Measurements from ENCODE around the gene ZNF518A.
"Not testable (repeated sequence)": the region's sequence is repeated elsewhere in the genome, so short reads cannot be mapped to it uniquely, and the experiment has no call there.

ZNF518A gene

GRCh38 chr10:96133135-96133534 is 3.0 kb downstream of the ZNF518A start:
- DNase-seq = no peak

DNA sequence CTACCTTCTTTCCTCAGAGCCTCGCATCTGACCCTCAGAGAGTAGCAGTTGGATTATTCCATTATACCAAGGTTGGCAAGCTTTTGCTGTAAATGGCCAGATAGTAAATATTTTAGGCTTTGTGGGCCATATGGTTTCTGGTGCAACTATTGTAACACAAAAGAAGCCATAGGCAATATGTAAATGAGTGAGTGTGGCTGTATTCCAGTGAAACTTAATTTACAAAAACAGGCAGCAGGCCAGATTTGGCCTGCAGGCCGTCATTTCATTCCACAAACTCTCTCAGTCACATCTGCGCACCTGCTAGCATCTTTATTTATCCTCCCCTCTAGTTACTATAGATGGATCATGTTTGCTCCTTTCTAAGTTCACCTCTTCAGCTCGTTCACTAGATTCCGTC is 6.7 kb downstream of the ZNF518A start:
- no peak for DNase-seq

GRCh38 chr10:96137567-96137966 is 7.5 kb downstream of the ZNF518A start:
- no peak for DNase-seq

DNA sequence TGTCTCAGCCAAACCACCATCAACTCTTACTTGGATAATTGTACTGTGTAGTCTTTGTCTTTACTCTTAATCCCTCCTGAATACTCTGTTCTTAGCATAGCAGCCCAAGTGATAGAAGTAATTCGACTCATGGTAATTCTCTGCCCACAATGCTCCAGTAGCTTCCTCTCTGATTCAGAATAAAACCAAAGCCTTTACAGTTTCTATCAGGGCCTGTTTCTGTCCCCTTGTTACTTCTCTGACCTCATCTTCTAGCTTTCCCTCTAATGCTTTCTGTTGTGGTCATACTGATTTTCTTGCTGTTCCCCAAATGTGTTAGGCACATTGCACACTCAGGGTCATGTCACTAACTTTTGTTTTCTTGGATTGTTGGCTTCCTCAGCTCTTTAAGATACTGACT is 8.0 kb downstream of the ZNF518A start:
- DNase-seq = no peak

GRCh38 chr10:96152437-96152836 is 22.3 kb downstream of the ZNF518A start:
- no peak for DNase-seq

GRCh38 chr10:96153070-96153469 is 23.0 kb downstream of the ZNF518A start:
- DNase-seq = no peak

GRCh38 chr10:96165726-96166125 is 35.6 kb downstream of the ZNF518A start:
- no peak for DNase-seq

- no peak for DNase-seq
Measured at GRCh38 chr10:96168546-96168945, 38.4 kb downstream of the ZNF518A start.

- DNase-seq = no peak
Measured at GRCh38 chr10:96170230-96170629, 40.1 kb downstream of the ZNF518A start.

DNA sequence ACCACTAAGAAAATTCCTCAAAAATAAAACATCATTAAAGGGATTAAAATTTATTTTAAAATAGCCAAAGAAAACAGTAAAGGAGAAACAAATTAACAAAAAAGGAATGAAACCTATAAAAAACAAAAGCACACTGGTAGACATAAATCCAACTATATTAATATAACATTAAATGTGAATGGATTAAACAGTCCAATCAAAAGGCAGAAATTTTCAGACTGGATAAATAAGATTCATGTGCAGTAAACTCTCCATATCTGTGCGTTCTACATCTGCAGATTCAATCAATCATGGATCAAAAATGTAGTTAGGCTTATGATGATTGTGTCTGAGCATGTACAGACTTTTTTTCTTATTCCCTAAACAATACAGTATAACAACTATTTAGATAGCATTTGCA is 42.6 kb downstream of the ZNF518A start:
- DNase-seq = no peak

DNA sequence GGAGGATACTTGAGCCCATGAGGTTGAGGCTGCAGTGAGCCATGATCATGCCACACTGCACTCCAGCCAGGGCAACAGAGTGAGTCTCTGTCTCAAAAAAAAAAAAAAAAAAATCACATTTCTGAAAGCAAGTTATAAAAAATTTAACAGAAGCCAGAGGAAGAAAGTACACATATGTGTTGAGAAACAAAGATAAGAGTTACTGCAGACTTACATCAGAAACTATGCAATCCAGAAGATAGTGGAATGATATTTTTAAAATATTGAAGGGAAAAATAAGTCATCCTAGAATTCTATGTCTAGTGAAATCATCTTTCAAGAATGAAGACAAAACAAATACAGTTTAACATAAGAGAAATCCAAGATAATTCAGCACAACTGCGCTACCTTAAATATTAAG is 46.9 kb downstream of the ZNF518A start:
- DNase-seq = no peak

GRCh38 chr10:96188421-96188820 is 58.3 kb downstream of the ZNF518A start:
- DNase-seq = no peak

- no peak for DNase-seq
Measured at GRCh38 chr10:96188916-96189315, 58.8 kb downstream of the ZNF518A start.

DNA sequence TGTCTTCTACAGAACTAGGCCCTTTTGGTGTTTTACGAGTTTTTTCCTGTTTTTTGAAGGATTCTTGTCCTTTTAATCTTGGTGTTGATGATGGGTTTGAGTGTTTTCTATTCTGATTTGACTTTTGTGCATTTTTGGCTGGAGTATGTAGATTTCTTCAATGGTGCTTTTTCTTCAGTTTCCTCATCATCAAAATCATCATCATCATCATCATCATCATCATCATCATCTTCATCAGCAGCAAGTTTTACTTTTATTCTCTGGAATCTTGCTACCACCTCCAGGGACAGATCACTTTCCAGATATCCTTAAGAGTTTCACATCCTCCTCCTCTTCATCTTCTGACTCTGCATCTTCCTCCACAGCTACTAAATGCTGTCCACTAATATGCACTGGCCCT is 59.4 kb downstream of the ZNF518A start:
- DNase-seq = not testable (repeated sequence)

DNA sequence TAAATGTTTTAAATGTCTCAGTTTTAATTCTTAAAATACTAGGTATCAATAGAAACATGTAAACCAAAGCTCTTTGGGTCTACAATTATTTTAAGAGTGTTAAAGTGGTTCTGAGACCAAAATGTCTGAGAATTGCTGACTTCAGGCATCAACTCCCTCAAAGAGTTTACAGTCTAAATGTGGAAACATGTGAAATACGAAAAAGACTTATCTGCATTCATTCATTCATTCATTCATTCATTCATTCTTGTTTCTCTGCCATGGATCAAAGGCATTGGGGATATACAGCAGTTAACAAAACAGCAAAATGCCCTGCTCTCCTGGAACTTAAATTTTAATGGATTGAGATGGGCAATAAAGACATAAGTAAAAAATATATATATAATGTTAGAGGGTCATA is 71.4 kb downstream of the ZNF518A start:
- no peak for DNase-seq

- DNase-seq = no peak
Measured at GRCh38 chr10:96205580-96205979, 75.5 kb downstream of the ZNF518A start.

DNA sequence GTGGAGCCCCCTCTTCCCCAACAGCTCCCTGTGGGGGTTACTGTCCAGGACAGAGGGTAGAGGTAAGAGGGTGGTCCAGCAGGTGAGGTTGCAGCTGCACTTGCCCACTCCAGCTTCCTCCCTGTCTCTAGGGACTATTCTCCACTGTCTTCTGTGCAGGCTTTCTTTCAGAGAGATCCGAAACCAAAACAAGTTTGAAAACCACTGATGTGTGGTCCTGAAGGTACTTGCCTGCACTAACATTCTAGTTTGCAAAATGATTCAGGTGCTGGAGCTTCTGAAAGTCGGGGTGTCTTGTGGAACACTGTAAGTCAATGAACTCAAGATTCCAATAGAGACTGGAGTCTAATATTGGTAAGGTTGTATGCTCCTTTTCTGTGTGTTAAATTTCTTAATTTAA is 78.2 kb downstream of the ZNF518A start:
- DNase-seq = no peak

DNA sequence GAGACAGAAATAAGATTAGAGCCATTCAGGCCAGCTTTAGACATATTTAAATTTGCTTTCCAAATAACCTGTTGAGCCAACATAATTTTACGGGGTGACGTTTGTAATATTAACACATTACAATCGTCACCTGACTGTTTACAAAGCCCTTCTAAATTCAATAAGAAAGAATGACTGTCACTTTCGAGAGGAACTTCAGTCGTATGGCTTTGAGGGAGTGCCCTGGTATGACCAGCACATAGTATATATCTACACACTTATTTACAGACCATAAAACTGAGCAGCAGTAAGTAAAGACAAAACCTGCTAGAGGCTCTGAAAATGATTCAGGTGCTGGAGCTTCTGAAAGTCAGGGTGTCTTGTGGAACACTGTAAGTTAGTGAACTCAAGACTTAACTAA is 78.8 kb downstream of the ZNF518A start:
- DNase-seq = no peak

- DNase-seq = no peak
Measured at GRCh38 chr10:96211764-96212163, 81.7 kb downstream of the ZNF518A start.

DNA sequence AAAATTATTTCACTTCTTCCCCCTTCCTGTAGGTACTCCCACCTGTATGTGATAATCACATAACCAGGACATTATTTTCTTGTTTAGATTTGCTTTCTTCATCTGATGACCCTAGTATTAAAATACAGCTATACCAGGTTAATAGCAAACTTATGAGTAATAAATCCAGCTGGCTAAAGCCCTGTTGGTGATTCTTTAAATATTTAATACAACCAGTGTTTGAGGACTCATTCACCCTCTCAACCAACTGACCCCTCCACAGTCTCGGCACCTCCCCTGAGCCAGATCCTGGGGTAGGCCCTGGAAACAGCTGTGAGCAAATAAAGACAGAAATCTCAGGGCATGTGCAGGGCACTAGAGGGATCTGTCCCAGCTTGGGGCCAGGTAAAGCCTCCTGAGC is 82.8 kb downstream of the ZNF518A start:
- no peak for DNase-seq
